OCI-LY3 (cell line): Measurements from ENCODE around the gene MYO7A.

Experiments
- H2AFZ ChIP-seq: fragments of 200-600, 300-600 bp; shearing (Covaris generic); 2 replicates; pipeline ENCODE4 v1.6.0; 2014; ENCODE audit warnings: antibody characterized with exemption, low read depth, low read length
- H3K27ac ChIP-seq: fragments of 200-600, 300-600 bp; sonication (generic); 2 replicates; pipeline ENCODE4 v1.5.1; 2014; ENCODE audit warnings: mild to moderate bottlenecking, low read length, moderate library complexity, mixed read lengths
- H3K27me3 ChIP-seq: fragments of 200-600, 300-600 bp; sonication (generic); 2 replicates; pipeline ENCODE4 v1.6.1; 2014; ENCODE audit warnings: low read depth, low read length, mixed read lengths
- H3K36me3 ChIP-seq: fragments of 200-600, 300-600 bp; sonication (generic); replicated peaks from 2 replicates; pipeline ENCODE3; 2014; ENCODE audit warnings: low read depth, low read length, mixed read lengths
- H3K4me1 ChIP-seq: fragments of 300-600, 200-600 bp; sonication (generic); 2 replicates; pipeline ENCODE4 v1.6.1; 2014; ENCODE audit warnings: low read length, mixed read lengths
- H3K4me2 ChIP-seq: fragments of 200-600, 300-600 bp; sonication (generic); 2 replicates; pipeline ENCODE4 v1.6.1; 2014; ENCODE audit warnings: low read length, mixed read lengths
- H3K4me3 ChIP-seq: fragments of 300-600, 200-600 bp; sonication (generic); 2 replicates; pipeline ENCODE4 v1.5.1; 2014; ENCODE audit warnings: antibody characterized with exemption, mild to moderate bottlenecking, low read length, moderate library complexity
- H3K79me2 ChIP-seq: fragments of 300-600, 200-600 bp; shearing (Covaris generic); 2 replicates; pipeline ENCODE4 v1.6.1; 2014; ENCODE audit warnings: mild to moderate bottlenecking, low read length, mixed read lengths
- H3K9ac ChIP-seq: fragments of 300-600, 200-600 bp; shearing (Covaris generic); 2 replicates; pipeline ENCODE4 v1.6.0; 2014; ENCODE audit warnings: mild to moderate bottlenecking, low read length, moderate library complexity
- H3K9me3 ChIP-seq: fragments of 200-600, 300-600 bp; shearing (Covaris generic); 2 replicates; pipeline ENCODE4 v1.6.1; 2014; ENCODE audit warnings: low read length, mixed read lengths; ENCODE audit not compliant: insufficient read depth
- H4K20me1 ChIP-seq: fragments of 200-600, 300-600 bp; sonication (generic); 2 replicates; pipeline ENCODE4 v1.6.1; 2016; ENCODE audit warnings: low read length, mixed read lengths; ENCODE audit not compliant: insufficient read depth
- EZH2phosphoT487 ChIP-seq: fragments of 200-600 bp; shearing (Covaris generic); IDR thresholded peaks from 2 replicates; pipeline ENCODE4 v1.6.1; 2018; ENCODE audit warnings: antibody characterized with exemption, mixed run types, low read depth
- TF ChIP-seq, protein P1 (sequence below): fragments of 200-600, 300-600 bp; sonication (generic); IDR thresholded peaks from 2 replicates; pipeline ENCODE4 v1.5.1; 2014; ENCODE audit warnings: antibody characterized with exemption, low read length, low read depth

Gene MYO7A

DNA sequence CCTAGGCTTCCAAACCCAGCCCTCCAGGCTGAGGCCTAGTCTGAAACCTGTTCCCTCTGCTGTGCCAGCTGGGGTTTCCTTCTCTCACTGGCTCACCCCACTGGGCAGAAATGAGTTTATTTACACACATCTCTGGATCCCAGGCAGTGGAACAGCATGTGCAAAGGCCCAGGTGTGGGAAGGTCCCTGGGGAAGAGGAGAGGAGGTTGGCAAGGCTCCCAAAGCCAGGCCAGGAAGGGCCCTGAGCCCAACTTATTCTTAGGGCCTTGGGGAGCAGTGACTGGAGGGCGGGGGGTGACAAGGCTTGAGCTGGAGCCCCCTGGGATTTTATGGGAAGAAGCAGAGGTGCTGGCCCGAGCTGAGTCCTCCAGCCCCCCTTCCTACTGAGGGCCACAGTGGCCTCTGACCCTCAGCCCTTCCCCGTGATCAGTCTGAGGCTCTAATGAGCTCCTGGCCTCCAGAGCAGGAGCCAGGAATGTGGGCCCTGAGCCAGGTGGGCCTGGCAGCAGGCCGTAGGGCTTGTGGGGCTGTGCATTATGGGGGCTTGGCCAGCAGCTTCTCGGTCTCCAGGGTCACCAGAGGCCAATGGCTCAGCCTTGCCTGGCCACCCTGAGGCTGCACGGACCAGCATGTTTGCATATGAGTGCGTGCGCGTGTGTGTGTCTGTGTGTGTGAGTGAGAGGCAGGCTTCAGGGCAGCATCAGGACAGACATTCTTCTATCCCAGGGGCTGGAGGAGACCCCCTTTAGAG, 2.9 kb downstream of the MYO7A start:
- no peak overlapping the region for H2AFZ ChIP-seq
- H3K4me2 ChIP-seq: no peak overlapping the region
- H3K27ac ChIP-seq: no peak overlapping the region
- H3K36me3 ChIP-seq: no peaks in the 10 kb centered on the region
- no peaks in the 10 kb centered on the region for H3K9me3 ChIP-seq
- H3K4me3 ChIP-seq: no peak overlapping the region
- TF ChIP-seq, protein P1, sequence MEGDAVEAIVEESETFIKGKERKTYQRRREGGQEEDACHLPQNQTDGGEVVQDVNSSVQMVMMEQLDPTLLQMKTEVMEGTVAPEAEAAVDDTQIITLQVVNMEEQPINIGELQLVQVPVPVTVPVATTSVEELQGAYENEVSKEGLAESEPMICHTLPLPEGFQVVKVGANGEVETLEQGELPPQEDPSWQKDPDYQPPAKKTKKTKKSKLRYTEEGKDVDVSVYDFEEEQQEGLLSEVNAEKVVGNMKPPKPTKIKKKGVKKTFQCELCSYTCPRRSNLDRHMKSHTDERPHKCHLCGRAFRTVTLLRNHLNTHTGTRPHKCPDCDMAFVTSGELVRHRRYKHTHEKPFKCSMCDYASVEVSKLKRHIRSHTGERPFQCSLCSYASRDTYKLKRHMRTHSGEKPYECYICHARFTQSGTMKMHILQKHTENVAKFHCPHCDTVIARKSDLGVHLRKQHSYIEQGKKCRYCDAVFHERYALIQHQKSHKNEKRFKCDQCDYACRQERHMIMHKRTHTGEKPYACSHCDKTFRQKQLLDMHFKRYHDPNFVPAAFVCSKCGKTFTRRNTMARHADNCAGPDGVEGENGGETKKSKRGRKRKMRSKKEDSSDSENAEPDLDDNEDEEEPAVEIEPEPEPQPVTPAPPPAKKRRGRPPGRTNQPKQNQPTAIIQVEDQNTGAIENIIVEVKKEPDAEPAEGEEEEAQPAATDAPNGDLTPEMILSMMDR: no peak
- no peak for TF ChIP-seq EZH2phosphoT487
- no peaks in the 10 kb centered on the region for H3K79me2 ChIP-seq
- peaks cover 26% of the 10 kb centered on the region for H3K4me1 ChIP-seq
- no peaks in the 10 kb centered on the region for H4K20me1 ChIP-seq
- no peaks in the 10 kb centered on the region for H3K27me3 ChIP-seq
- no peak overlapping the region for H3K9ac ChIP-seq

DNA sequence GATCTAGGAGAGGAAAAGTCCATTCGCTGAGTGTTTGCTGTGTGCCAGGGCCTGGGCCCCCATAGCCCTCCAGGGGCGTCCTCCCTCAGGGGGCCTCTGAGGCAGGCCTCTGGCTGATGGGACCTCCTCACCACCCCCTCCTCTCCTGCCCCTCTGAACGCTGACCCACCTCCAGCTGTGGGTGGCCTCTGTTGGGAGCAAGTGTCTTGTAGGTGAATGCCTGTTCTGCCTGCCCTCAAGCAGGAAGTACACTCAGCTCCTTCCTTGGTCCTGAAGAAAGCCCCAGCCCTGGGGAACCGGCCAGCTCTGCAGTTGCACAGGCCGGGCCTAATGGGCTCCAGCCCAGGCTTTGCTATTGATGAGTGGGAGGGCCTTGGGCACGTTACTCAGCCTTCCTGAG, 3.5 kb downstream of the MYO7A start:
- Histone ChIP-seq H3K79me2 (no peaks in the 10 kb centered on the region), H3K4me3 (no peak overlapping the region), H4K20me1 (no peaks in the 10 kb centered on the region), H2AFZ (no peak overlapping the region), H3K9me3 (no peaks in the 10 kb centered on the region), H3K4me2 (no peak overlapping the region), H3K27me3 (no peaks in the 10 kb centered on the region), H3K36me3 (no peaks in the 10 kb centered on the region), H3K4me1 (peaks cover 33% of the 10 kb centered on the region), H3K27ac (no peak overlapping the region), H3K9ac (no peak overlapping the region)
- TF ChIP-seq, protein P1: no peak
- no peak for TF ChIP-seq EZH2phosphoT487

DNA sequence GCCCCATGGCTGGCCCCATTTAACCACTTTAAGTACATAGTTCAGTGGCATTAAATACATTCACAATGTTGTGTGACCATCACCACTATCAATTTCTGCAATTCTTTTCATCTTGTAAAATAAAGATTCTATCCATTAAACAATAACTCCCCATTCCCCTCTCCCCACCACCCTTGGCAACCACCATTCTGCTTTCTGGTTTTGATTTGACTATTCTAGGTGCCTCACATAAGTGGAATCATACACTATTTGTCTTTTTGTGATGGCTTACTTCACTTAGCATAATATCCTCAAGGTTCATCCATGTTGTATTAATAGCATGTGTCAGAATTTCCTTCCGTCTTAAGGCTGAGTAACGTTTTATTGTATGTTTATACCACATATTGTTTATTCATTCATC, 7.0 kb downstream of the MYO7A start:
- peaks cover 40% of the 10 kb centered on the region for H3K4me1 ChIP-seq
- TF ChIP-seq, protein P1: no peak
- H3K4me3 ChIP-seq: no peak overlapping the region
- H3K9ac ChIP-seq: no peak overlapping the region
- H3K79me2 ChIP-seq: no peaks in the 10 kb centered on the region
- no peaks in the 10 kb centered on the region for H3K36me3 ChIP-seq
- H3K4me2 ChIP-seq: no peak overlapping the region
- H2AFZ ChIP-seq: no peak overlapping the region
- H4K20me1 ChIP-seq: no peaks in the 10 kb centered on the region
- H3K27ac ChIP-seq: no peak overlapping the region
- H3K9me3 ChIP-seq: no peaks in the 10 kb centered on the region
- H3K27me3 ChIP-seq: no peaks in the 10 kb centered on the region

DNA sequence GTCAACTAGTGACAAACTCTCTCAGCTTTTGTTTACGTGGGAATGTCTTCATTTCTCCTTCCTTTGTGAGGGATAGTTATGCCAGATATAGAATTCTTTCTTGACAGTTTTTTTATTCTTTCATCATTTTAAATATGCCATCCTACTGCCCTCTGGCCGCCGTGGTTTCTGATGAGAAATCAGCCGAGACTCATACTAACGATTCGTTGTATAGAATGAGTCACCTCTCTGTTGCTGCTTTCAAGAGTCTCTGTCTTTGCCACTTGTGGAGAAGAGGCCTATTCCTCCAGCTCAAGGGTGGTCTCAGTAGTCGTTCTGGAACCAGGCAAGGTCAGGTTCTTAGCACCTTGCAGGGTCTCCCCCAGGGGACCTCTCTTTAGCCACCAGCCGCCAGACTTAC, 8.0 kb downstream of the MYO7A start:
- TF ChIP-seq EZH2phosphoT487: no peak
- TF ChIP-seq, protein P1: no peak
- no peaks in the 10 kb centered on the region for H3K79me2 ChIP-seq
- peak overlapping the region; percentile 0; the same call in 1 of the 2 replicates for H3K27ac ChIP-seq
- H2AFZ ChIP-seq: 0 out of 2 replicates have a peak overlapping the region, but pooled peaks have one; percentile 40
- H3K4me3 ChIP-seq: no peak overlapping the region
- H3K9ac ChIP-seq: no peak overlapping the region
- H3K27me3 ChIP-seq: no peaks in the 10 kb centered on the region
- H3K4me2 ChIP-seq: peak overlapping the region; percentile 25
- H4K20me1 ChIP-seq: no peaks in the 10 kb centered on the region
- peaks cover 40% of the 10 kb centered on the region for H3K4me1 ChIP-seq
- H3K9me3 ChIP-seq: no peaks in the 10 kb centered on the region
- H3K36me3 ChIP-seq: no peaks in the 10 kb centered on the region
